Natural killer cell (primary cell): ENCODE data around the gene TXLNA. TPM values are rescaled to one million over a fixed set of nuclear protein-coding genes. Genes with fewer than 3 reads are reported as not detected.

Source experiments
- ATAC-seq, 3 donors: fragments of 150-1000 bp in 2 of 3; fragments of 200-7000 bp in 1 of 3; cut with Tn5 transposase; 1 replicate in 1 of 3; 2 replicates in 2 of 3; pipeline ENCODE4 v1.10.0; 2021; ENCODE audit warnings: mild to moderate bottlenecking in 2 of 3, moderate library complexity in 2 of 3
- DNase-seq, 2 donors: peaks; one replicate each; pipeline versions ENCODE4 v3.0.0 to v3.0.0-alpha.2; 2013 to 2021; ENCODE audit warnings: mixed read lengths in 1 of 2
- H3K27ac ChIP-seq: one replicate; pipeline ENCODE4 v1.5.1; 2013; ENCODE audit warnings: mild to moderate bottlenecking, low read length
- H3K27me3 ChIP-seq: one replicate; pipeline ENCODE4 v1.6.1; 2013; ENCODE audit warnings: low read length; ENCODE audit not compliant: control insufficient read depth, insufficient read depth
- H3K36me3 ChIP-seq: one replicate; pipeline ENCODE4 v1.6.1; 2013; ENCODE audit warnings: low read length; ENCODE audit not compliant: control insufficient read depth, insufficient read depth
- H3K4me1 ChIP-seq: one replicate; pipeline ENCODE4 v1.6.1; 2013; ENCODE audit warnings: low read length; ENCODE audit not compliant: control insufficient read depth, insufficient read depth
- H3K4me3 ChIP-seq: one replicate; pipeline ENCODE4 v1.5.1; 2013; ENCODE audit warnings: low read length
- H3K9me3 ChIP-seq: one replicate; pipeline ENCODE4 v1.6.1; 2013; ENCODE audit warnings: low read length; ENCODE audit not compliant: control insufficient read depth, insufficient read depth
- H3K27ac Mint-ChIP-seq, 2 donors: one replicate each; pipeline ENCODE4 v1.8.0; 2022; ENCODE audit warnings: mild to moderate bottlenecking in 2 of 2, mixed read lengths in 2 of 2, moderate library complexity in 1 of 2
- H3K27me3 Mint-ChIP-seq, 2 donors: one replicate each; pipeline ENCODE4 v1.8.0; 2022; ENCODE audit warnings: low read depth in 2 of 2, mixed read lengths in 2 of 2
- H3K36me3 Mint-ChIP-seq: one replicate; pipeline ENCODE4 v1.8.0; 2022; ENCODE audit warnings: mixed read lengths
- H3K4me1 Mint-ChIP-seq, 2 donors: one replicate each; pipeline ENCODE4 v1.8.0; 2022; ENCODE audit warnings: mixed read lengths in 2 of 2
- H3K4me3 Mint-ChIP-seq: one replicate; pipeline ENCODE4 v1.8.0; 2022; ENCODE audit warnings: mild to moderate bottlenecking, moderate library complexity, mixed read lengths
- H3K9me3 Mint-ChIP-seq, 2 donors: one replicate each; pipeline ENCODE4 v1.8.0; 2022; ENCODE audit warnings: mixed read lengths in 2 of 2
- CTCF ChIP-seq: fragments of 200-600 bp; IDR thresholded peaks from one replicate; pipeline ENCODE4 v1.8.0; 2022; ENCODE audit warnings: antibody characterized with exemption
- WGBS: methylation state at CpG from one replicate; pipeline ENCODE4 v1.1.7; 2013; ENCODE audit warnings: missing lambda C conversion rate; ENCODE audit not compliant: insufficient coverage; 5-methylcytosine and 5-hydroxymethylcytosine counted together
- intact Hi-C: fragments of 100-400 bp; cut with micrococcal nuclease; formaldehyde crosslinking; loops from one replicate; pipeline ENCODE4 v1.14.2; 2022
- total RNA-seq, 4 donors: library from RNA; stranded (reverse); fragments of 120-200 nt in 1 of 4; gene quantifications; one replicate each; pipeline versions ENCODE4 v1.2.3 to v1.2.4, GENCODE V29; 2013 to 2022

TXLNA gene
- total RNA-seq, 3 donors from 2014 or later (not counting 1 experiment from before 2014, with no cell fraction given): 26.0 to 36.0 (median 33.3) TPM

- Mint-ChIP-seq H3K9me3 (no peaks in the 10 kb centered on the region), H3K27me3 (no peaks in the 10 kb centered on the region), H3K4me1 (peaks cover 30 to 43% of the 10 kb centered on the region in 2 donors), H3K36me3 (peaks cover 25% of the 10 kb centered on the region), H3K4me3 (no peak overlapping the region), H3K27ac (no peak overlapping the region)
- Histone ChIP-seq H3K4me1 (peaks cover 43% of the 10 kb centered on the region), H3K9me3 (no peaks in the 10 kb centered on the region), H3K27me3 (no peaks in the 10 kb centered on the region), H3K4me3 (no peak overlapping the region), H3K27ac (no peak overlapping the region), H3K36me3 (peaks cover 59% of the 10 kb centered on the region)
- ATAC-seq: no peak
- intact Hi-C loops: no loop called here
- no peak for TF ChIP-seq CTCF
- WGBS: 93% methylated on average over 3 of the region's 3 CpGs
- DNase-seq: no peak
Observed at GRCh38 chr1:32195531-32195930, 16.1 kb downstream of the TXLNA start.

GRCh38 chr1:32195972-32196823, 16.7 kb downstream of the TXLNA start:
- Mint-ChIP-seq H3K27ac (peak overlapping the region; percentile 53 to 79), H3K27me3 (no peaks in the 10 kb centered on the region), H3K4me3 (peak overlapping the region; percentile 49), H3K4me1 (peaks cover 32 to 46% of the 10 kb centered on the region in 2 donors), H3K9me3 (no peaks in the 10 kb centered on the region), H3K36me3 (peaks cover 25% of the 10 kb centered on the region)
- TF ChIP-seq CTCF: no peak
- no peak overlapping the region for H3K4me3 ChIP-seq
- ATAC-seq: no peak
- intact Hi-C loops: no loop called here
- H3K36me3 ChIP-seq: peaks cover 54% of the 10 kb centered on the region
- no peaks in the 10 kb centered on the region for H3K27me3 ChIP-seq
- DNase-seq: peak in 1 of 2 donors; percentile 57
- H3K4me1 ChIP-seq: peaks cover 50% of the 10 kb centered on the region
- no peak overlapping the region for H3K27ac ChIP-seq
- no peaks in the 10 kb centered on the region for H3K9me3 ChIP-seq

- TF ChIP-seq CTCF: no peak
- no peaks in the 10 kb centered on the region for H3K9me3 ChIP-seq
- no peak overlapping the region for H3K27ac ChIP-seq
- peaks cover 59% of the 10 kb centered on the region for H3K4me1 ChIP-seq
- H3K9me3 Mint-ChIP-seq: no peaks in the 10 kb centered on the region
- intact Hi-C loops: no loop called here
- H3K27me3 Mint-ChIP-seq: no peaks in the 10 kb centered on the region
- no peak overlapping the region for H3K4me3 Mint-ChIP-seq
- 100% methylated on average over 1 of the region's 1 CpG for WGBS
- no peak for DNase-seq
- H3K27ac Mint-ChIP-seq: peak overlapping the region; percentile 53 to 79
- H3K4me3 ChIP-seq: no peak overlapping the region
- H3K36me3 ChIP-seq: peaks cover 45% of the 10 kb centered on the region
- peaks cover 18% of the 10 kb centered on the region for H3K36me3 Mint-ChIP-seq
- peaks cover 40 to 50% of the 10 kb centered on the region in 2 donors for H3K4me1 Mint-ChIP-seq
- no peaks in the 10 kb centered on the region for H3K27me3 ChIP-seq
- ATAC-seq: no peak
Observed at GRCh38 chr1:32197074-32197473, 17.6 kb downstream of the TXLNA start.
